Neural progenitor cell (in vitro differentiated cells): Measurements from ENCODE around the gene COL13A1.
A peak's percentile ranks its signal among the peaks of the same experiment; 100 is the strongest.

Source experiments
- EZH2 ChIP-seq: fragments of 200-600 bp; sonication (generic); IDR thresholded peaks from 2 replicates; pipeline ENCODE4 v1.6.1; 2017; ENCODE audit warnings: antibody characterized with exemption, mild to moderate bottlenecking, moderate library complexity
- TF ChIP-seq, protein P1 (sequence below): fragments of 200-600 bp; sonication (generic); IDR thresholded peaks from 2 replicates; pipeline ENCODE4 v1.5.1; 2017; ENCODE audit warnings: antibody characterized with exemption, mild to moderate bottlenecking

DNA sequence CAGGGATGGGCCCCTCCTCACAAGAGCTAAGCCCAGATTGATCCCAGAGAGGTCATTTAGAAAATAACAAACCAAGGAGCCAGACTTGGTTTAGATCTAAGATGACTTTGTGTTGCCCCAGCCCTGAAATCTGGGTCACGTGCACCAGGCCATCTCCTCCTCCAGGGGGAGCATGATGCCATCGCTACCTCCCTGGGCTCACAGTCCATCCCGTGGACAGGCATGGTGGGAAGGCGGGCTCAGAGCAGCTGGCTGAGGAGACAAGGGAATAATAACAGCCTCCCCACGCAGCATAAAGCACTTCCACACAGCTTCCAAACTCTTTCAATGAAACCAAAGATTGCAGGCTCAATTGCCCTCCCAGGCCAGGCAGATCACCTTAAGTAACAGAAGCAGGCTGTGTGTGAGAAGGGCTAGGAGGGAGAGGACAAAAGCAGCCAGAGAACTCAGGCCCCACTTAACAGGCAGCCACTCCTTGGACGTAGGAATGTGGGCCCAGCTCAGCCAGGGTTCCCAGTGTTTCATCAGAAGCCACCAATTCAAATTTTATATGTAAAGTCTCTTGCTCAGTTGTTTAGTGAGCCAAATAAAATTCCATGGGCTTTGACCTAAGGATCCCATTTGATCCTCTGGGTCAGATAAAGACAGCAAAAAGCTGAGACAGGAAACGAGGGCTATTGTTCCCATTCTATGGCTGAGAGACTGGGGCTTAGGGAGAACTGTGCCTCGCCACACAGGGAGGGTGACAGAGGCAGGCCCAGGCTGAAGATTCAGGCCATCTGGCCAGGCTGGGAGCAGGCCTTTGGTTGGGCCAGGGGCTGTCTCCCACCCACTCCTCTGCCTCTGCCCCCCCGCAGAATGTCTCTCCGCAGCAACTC is 100.2 kb downstream of the COL13A1 start:
- TF ChIP-seq, protein P1, sequence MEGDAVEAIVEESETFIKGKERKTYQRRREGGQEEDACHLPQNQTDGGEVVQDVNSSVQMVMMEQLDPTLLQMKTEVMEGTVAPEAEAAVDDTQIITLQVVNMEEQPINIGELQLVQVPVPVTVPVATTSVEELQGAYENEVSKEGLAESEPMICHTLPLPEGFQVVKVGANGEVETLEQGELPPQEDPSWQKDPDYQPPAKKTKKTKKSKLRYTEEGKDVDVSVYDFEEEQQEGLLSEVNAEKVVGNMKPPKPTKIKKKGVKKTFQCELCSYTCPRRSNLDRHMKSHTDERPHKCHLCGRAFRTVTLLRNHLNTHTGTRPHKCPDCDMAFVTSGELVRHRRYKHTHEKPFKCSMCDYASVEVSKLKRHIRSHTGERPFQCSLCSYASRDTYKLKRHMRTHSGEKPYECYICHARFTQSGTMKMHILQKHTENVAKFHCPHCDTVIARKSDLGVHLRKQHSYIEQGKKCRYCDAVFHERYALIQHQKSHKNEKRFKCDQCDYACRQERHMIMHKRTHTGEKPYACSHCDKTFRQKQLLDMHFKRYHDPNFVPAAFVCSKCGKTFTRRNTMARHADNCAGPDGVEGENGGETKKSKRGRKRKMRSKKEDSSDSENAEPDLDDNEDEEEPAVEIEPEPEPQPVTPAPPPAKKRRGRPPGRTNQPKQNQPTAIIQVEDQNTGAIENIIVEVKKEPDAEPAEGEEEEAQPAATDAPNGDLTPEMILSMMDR, result peak; percentile 70
- no peak for TF ChIP-seq EZH2
